ENCODE results near the gene COG6.

Gene COG6

DNA sequence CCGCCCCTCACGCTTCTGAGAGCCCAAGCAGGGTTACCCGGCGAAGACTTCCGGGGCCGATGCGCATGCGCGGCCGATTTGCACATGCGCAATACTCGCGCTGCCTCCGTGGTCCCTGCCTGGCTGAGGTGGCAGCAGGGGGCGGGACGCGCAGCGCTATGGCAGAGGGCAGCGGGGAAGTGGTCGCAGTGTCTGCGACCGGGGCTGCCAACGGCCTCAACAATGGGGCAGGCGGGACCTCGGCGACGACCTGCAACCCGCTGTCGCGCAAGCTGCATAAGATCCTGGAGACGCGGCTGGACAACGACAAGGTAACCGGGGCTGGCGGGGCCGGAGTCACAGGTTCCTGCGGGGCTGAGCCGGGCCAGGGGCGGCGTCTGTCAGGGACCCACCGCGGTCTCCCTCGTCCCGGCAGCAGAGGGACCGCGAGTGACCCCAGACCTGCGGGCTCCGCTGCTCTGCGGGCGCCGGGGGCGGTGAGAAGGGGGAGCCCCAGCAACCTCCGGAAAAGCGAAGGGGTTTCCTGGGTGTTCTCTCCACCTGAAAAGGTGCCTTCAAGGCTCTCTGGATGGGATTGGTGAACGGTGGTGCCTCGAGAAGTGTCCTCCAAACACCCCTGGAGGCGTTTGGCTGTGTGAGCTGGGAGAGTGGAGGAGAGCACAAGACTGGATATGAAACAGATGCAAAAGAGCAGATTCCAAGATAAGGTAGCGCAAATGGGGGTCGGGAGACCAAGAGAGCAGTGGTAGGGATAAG lies at the start of gene COG6:
Gene COG6 (plus strand): TSS at position 94 of the 756 bp plus-strand sequence. CDS start 65 bp downstream, at position 159.
- peak; percentile 87 to 93 (median 91) for DNase-seq

DNA sequence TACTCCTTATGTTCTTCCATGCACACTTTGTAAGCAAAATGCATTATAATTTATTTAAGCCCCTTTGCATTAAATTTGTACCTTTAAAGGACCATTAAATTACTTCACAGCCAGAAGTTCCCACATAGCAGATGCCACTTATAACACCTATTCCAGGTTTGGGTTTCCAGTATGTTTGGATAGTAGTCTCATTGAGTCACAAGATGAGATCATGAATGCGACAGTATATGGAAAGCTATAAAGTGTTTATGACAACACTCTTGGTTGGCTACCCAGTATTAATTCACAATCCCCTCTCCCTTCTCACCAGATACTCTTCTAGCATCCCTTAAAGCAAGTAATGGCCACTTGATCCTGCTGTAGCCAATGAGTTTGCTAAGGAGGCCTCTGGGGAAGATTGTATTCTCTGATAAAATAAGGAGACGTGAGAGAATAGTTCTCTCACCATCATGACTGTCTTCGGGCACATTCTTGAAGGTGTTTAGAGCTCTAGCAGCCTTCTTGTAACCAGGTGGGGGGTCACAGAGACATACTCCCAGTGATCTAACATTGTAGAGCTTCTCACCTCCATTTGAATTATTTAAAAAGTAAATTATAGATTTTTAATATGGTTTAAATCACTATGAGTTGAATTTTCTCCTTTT lies 49.7 kb upstream of the COG6 start:
- DNase-seq = no peak

DNA sequence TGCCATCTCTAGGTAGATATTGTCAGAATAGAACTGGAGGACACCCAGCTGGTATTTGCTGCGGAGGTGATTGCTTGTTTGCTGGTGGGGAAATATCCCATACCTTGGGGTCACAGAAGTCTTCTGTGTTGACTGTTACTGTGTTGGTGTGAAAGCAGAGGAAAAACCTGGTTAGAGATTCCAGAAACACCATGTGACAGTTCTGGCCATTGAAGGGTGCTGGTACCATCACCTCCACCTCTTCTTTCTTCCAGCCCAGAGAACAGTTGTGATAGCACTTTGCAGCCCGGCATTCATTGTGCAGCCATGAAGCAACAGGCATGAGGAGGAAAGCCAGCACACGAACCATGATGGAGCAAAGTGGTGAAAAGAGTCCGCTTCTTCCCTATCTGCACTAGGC lies 47.6 kb upstream of the COG6 start:
- DNase-seq = no peak

DNA sequence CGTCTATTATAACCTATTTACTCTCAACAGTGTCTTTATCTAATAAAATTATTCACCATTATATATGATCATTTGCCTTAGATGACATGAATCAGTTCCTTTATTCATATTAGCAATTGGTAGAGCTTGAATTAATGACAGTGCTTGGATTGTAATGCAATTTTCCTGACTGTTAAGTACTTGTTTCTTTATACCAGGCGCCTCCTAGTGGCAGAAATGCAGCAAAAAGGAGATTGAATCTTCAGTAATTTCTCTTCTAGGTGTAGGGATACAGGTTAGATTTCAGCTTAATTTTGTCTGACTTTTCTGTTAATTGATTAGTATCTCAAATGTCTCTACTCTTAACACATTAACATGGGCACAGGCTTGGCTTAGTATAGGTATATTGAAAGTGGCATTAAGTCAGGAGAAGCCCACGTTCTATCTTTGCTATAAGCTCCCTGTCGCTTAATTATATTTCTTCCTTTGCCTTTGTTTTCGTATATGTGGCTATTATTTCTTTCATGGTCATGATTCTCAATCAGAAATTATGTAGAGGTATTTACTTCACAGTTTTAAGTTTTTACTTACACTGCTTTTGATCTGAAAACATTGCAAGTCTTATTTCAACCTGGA lies 43.3 kb upstream of the COG6 start:
- peak; percentile 23 to 85 (median 73) for DNase-seq

DNA sequence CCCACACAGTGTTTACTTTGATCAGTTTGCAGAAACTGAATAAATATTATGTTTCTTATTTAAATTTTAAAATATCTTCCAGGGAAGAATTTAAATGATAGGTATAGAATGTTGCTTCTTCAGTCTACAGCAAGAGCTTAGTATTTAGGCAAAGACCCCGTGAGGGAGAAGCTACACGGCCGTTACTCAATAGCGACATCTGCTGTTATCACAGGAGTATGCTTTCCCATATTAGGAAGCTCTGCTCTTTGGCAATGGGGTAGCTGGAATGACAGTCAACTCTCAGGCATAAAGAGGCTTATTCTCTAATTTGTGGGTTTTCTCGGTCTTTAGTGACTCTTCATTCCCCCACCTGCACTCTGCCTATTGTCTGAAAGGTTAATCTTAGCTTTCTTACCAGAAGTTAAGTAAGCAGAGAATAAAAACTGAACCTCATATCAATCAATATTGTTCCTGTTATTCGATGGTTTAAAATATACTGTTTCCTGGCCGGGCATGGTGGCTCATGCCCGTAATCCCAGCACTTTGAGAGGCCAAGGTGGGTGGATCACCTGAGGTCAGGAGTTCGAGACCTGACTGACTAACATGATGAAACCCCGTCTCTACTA lies 39.3 kb upstream of the COG6 start:
- DNase-seq = peak; percentile 44 to 82 (median 74)

DNA sequence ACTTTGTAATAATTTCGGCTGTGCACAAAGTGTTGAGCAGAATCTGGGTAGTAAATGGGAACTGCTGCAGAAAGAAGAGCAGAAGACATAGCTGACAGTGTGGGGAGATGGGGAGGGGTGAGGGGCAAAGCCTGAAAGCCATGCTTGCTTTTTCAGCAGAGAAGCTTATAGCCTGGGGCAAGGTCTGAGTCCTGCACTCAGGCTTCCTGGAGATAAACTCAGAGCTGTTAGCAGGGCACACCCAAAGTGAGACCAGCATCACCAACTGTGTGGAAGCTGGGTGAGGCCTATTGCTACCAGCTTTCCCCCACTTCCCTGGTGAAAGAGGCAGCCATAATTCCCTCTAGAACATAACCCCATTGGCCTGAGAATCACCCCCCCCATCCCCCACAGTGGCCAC lies 36.9 kb upstream of the COG6 start:
- peak in 1 of 3 experiments; percentile 9 for DNase-seq

DNA sequence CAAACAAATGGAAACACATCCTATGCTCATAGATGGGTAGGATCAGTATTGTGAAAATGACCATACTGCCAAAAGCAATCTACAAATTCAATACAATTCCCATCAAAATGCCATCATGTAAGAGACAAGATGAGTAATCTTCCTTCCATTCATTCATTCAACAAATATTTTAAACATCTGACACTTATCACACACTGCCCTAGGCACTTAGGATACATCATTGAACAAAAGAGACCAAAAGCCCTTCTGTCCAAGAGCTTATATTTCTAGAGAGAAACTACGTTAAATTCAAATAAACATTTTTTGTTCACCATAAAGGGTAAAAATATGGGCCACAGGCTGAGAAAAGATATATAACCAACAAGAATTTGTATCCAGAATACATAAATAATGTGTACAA lies 32.0 kb upstream of the COG6 start:
- DNase-seq = no peak

DNA sequence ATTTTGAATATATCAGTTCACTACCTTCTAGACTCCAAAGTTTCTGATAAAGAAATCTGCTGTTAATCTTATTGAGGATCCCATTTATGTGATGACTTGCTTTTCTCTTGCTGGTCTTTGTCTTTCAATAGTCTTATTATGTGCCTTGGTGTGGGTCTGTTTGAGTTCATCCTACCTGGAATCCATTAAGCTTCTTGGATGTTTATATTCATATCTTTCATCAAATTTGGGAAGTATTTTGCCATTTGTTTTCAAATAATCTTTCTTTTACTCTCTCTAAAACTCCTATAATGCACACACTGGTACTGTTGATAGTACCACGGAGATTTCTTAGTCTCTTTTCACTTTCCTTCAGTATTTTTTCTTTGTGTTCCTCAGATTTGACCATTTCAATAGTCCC lies 24.2 kb upstream of the COG6 start:
- no peak for DNase-seq

DNA sequence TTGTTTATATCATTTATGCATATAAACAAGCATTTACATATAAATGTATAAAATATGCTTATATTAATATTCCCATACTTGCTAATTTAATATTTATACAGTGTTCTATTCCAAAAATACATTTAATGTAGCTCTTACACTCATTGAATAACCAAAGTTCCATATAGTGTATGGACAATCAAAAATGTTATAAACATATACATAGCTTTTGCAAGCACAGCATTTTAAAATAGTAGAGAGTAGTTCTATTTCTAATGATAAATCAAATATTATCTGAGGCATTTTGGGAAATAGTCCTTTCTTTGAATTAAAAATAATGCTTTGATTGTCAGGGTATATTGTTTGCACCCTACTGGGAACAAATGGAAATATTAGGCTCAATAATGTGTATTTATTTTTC lies 22.5 kb upstream of the COG6 start:
- no peak for DNase-seq

DNA sequence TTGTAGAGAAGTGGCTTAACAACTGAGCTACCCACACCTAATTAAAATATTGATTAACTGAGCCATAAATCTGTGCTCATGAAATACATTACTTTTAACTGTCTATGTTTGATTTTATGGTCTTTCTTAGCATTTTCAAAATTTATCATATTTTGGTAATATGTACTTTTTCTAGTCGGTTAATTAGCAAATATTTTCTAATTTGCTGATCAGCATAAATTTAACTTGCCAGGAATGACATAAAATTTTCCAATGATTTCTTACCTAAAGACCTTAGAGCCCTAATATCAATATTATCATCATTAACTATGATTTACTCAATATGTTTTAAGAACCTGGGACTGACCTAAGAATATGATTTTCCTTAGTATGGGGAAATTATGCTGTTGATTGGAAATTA lies 19.9 kb upstream of the COG6 start:
- no peak for DNase-seq

DNA sequence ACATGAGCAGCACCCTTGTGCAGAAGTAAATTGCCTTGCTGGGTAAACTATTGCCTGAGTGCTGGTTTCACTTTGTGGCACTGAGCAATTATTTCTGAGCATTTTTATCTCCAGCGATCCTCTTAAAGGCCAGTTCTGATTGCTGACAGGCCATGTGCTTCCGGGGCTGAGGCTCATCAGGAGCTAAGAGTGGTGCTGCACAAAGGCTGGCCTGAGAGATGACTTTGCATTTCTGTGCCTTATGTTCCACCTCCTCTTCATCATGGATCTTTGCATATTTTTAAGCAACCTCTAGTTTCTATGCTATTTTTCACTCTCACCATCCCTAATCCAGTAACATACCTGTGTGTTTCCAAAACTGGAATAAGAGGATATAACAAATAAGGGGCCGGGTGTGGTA lies 17.6 kb upstream of the COG6 start:
- DNase-seq = no peak

DNA sequence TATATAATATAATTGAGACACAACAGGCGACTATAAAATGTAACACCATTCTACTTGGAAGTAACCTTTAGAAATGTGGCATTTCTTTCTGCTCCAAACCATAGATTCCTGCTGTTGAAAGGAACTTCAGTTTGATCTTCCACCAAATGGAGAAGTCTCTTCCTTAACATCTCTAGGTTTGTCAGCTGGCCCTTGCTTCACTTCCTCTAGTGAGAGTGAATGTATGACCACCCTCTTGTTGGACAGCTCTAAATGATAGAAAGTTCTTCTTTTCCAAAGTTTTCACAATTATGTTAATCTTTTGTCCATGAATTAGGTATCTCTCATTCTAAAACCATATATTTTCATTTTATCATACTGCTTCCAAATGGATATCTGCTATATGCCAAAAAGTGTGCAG lies 13.8 kb upstream of the COG6 start:
- no peak for DNase-seq

DNA sequence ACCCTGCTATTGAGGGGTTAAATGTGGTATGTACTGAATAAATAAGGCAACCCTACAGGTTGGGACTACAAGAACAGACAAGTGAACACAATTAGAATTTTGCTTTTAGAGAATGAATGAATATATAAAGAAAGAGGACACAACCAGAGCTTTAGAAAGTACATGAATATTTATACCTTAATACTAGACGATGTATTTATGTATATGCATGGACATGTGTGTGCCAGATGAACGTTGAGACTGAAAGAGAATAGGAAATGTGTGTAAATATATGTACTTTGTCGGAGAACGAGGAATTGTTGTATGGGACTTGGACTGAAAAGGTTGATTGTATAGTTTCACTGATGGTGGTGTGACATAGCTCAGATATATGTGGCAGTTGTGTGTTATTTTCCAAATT lies 9.3 kb upstream of the COG6 start:
- DNase-seq = no peak

DNA sequence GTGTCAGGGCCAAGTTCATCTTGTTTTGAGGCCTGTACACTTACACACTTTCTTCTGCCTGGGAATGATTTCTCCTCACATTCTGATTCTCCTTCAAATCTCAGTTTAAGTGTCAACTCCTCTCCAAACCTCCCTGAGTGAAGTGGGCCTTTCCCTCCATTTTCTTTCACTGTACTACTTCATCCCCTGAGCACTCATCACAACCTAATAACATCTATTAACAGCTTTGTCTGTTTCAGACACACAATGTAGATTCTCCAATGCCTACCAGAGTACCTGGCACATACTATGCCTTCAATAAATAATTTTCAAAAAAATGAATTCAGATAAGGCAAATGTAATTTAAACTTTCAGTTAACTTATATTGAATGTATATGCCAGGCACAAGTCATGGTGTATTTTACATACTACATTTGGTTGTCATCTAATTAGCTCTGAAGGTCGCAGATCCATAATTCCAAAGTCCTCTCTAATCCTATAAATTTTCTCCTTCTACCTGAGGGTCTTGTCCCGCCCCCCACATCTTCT lies 357 bp upstream of the COG6 start:
- DNase-seq = peak in 1 of 3 experiments; percentile 11

DNA sequence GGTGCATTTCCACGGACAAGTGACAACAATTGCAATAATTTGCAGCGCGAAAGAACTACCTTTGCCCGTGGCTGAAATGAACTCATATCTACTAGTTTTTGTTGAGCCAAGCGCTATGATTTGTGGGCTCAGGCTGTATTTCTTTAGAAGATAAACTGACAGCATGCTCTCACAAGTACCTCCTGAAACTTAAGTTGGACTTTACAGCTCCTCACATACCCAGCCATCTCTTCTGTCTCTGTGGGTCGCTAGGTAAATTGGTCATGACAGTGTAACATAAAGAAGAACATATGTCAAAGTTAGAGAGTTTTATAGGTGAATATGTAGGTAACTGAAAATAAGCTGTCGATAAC lies 839 bp downstream of the COG6 start:
- no peak for DNase-seq

DNA sequence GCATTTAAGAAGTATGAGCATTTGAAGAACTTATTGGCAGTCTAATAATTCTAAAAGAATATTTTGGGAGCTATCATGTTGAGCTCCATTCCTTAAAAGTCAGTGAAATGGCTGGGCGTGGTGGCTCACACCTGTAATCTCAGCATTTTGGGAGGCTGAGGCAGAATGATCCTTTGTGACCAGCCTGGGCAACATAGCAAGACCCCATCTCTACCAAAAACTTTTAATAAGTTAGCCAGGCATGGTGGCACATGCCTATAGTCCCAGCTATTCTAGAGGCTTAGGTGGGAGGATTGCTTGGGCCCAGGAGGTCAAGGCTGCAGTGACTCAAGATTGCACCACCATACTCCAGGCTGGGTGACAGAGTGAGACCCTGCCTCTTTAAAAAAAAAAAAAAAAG lies 8.0 kb downstream of the COG6 start:
- DNase-seq = no peak

DNA sequence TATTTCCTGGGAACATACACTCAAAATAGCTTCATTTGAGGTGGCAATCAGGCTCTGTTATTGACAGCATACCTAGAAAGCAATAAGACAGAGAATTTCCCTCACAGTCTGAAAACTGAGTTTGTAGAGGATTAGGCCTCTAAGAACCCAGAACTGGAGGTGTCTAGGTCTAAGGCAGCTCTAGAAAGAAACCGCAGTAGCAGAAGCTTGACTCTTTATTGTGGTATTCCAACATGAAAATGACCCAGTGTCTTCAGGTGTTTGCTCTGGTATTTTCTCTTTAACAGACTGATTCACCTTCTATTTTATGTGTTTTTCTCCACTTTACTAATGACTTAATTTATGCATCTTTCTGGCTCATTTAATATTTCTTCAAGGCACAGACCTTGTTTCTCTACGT lies 8.5 kb downstream of the COG6 start:
- DNase-seq = no peak

DNA sequence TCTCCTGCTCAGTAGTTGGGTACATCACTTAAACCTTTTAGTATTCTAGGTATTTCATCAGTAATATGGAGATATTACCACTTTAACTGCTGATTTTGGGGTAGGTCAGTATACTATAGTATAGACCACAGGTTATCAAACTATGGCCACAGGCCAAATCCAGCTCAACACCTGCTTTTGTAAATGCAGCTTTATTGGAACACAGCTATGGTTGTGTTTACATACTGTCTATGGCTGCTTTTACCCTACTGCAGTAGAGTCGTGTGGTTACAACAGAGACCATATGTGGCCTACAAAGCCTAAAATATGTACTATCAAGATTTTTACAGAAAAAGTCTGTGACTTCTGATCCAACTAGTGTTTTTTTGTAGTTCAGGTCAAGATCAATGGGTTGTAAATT lies 10.3 kb downstream of the COG6 start:
- peak in 1 of 3 experiments; percentile 14 for DNase-seq

DNA sequence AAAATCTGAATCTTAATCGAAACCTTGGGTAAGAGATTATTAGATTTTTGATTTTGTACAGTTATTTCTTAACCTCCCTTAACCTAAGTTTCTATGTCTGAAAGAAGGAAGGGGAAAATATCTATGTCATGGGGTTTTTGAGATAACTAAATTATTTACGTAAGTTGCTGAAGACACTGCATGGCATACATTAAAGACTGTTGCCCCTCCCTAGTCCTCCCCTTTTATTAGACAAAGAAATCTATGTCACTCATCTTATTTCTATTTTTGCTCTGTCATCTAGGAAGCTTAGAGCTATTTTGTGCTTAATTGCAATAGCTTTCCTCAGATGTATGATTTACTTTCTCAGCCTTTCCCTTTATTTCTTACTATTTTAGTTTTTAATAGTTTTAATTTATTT lies 15.0 kb downstream of the COG6 start:
- DNase-seq = no peak

DNA sequence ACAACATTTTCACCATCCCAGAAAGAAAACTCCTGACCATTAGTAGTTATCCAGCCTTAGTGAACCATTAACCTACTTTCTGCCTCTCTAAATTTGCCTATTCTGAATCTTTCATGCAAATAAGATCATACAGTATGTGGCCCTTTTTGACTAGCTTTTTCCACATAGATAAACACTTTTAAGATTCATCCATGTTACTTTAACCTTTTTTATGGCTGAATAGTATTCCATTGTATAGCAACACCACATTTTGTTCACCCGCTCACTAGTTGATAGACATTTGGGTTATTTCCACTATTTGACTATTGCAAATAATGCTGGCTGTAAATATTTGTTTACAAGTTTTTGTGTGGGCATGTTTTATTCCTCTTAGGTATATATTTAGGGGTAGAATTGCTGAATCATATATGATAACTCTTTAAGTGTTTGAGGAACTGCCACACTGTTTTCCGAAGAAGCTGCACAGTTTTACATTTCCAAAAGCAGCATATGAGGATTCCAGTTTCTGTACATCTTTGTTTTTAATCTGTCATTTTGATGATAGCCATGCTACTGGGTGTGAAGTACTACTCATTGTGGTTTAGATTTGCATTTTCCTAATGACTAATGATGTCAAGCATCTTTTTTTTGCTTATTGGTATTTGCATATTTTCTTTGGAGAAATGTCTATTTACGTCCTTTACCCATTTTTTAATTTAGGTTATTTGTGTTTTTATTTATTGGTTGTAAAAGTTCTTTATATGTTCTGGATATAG lies 17.1 kb downstream of the COG6 start:
- no peak for DNase-seq

DNA sequence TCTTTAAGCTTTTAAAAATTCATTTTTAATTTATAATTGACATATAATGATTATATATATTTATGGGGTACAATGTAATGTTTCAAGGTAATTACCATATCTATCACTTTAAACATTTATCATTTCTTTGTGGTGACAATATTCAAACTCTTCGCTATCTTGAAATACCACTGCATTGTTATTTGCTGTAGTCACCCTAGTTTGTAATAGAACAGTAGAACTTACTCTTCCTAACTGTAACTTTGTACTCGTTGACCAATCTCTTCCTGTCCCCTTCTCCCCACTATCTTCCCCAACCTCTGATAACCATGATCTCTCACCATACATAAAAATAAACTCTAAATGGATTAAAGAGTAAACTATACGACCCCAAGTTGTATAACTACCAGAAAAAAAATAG lies 20.4 kb downstream of the COG6 start:
- no peak for DNase-seq

DNA sequence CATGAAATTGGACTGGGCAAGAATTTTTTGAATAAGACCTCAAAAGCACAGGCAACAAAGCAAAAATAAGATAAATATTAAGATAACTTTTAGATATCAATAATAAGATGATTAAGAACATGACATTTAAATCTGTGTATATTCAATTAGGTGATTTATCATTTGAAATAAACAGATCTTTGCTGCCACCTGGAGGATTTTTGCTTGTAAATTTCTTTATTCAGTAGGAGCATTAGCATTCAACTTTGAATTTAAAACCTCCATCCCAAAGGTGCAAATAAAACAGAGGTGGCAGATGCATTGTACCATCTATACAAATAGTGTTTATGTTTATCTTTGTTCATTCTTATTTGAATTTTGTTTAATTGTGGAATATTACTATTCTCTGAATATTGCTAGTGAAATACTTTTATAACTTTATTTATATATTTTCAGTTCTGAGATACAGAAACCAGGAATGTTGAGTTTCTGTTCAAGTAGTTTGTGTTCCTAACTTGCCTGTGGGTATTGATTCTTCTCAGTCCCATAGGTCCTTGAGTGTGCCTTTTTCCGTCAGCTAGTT lies 20.9 kb downstream of the COG6 start:
- DNase-seq = peak; percentile 15 to 74 (median 31)

DNA sequence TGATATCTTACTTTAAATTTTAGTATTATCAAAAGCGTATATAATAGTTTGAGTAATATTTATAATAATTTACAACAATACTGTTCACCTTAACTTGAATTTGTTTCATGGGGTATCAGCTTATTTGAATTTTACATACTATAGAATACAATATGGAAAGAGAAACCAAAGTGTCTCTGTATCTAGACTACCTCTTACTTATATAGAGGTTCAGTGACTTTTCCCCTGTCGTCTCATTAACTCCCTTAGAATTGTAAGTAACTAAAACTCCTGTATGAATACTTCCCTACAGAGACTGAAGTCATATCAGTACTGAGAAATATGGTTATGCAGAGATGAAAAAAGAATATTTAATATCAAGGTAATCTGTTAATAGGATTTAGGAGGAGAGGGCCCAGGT lies 26.8 kb downstream of the COG6 start:
- DNase-seq = no peak

All from NCI-H1417 (cell line).